Measurements from ENCODE around the gene P3H1. TPM values are rescaled to one million over a fixed set of nuclear protein-coding genes. Genes with fewer than 3 reads are reported as not detected.

P3H1 gene
- total and polyA plus RNA-seq, 2 of the 13 experiments (the other 11 are each of a cell fraction or from before 2014, with no cell fraction given): 64.6 to 120 TPM

DNA sequence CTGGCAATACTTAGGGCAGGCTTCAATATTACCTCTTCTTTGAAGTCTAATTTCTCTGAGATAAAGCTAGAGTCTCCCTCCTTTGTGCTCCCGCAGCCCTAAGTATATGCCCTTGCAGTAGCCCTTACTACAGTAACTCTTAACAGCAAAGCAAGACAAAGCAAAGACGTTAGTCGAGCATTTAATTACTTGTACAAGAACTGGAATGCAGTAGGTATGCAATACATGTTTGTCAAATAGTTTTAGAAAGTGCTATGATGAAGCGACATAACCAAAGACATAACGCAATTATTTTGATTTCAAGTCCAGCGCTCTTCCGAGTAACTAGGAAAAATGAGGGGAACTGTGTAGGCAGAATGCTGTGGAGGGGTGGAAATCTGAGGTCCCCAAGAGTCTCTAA lies 1.6 kb downstream of the P3H1 start:
- peaks cover 0 to 11% of the 10 kb centered on the region in 2 experiments; a peak in 3 of 5 replicates for H3K36me3 ChIP-seq (replicated peaks in 1 of 2; ENCODE audit: control insufficient read depth in 1 of 2, insufficient read depth in 2 of 2, low read length in 2 of 2)
- H3K4me2 ChIP-seq (ENCODE audit: low read depth, low read length): peak overlapping the region; percentile 88
- H4K20me1 ChIP-seq (ENCODE audit: insufficient read depth, low read length): no peaks in the 10 kb centered on the region; the same call in 1 of the 2 replicates
- H3K27ac ChIP-seq (ENCODE audit: extremely low read length, insufficient read depth, low read length): peak overlapping the region; percentile 67
- TF ChIP-seq ZNF354B (CRISPR knock-in tag; IDR thresholded peaks at IDR 0.05) (no peak), ZXDC (CRISPR knock-in tag; IDR thresholded peaks at IDR 0.05) (no peak), ZNF441 (CRISPR knock-in tag; IDR thresholded peaks at IDR 0.05; ENCODE audit: borderline replicate concordance) (0 out of 2 replicates have a peak, but pooled peaks have one; percentile 9)
- H3K4me1 ChIP-seq (ENCODE audit: insufficient read depth, low read length): peaks cover 49% of the 10 kb centered on the region
- H3K9me3 ChIP-seq (ENCODE audit: low read length): no peaks in the 10 kb centered on the region
- peak overlapping the region; percentile 93 for H3K9ac ChIP-seq (ENCODE audit: insufficient read depth, low read depth, low read length)
- CTCF ChIA-PET (ENCODE audit: low intra/inter-chr PET ratio, low total read pairs): no interaction called here
- H3K4me3 ChIP-seq (replicated peaks in 1 of 3; ENCODE audit: insufficient read depth in 1 of 3, low read depth in 2 of 3, low read length in 3 of 3): peak overlapping the region; percentile 89 to 99 (median 95)
- H3K27me3 ChIP-seq (ENCODE audit: control insufficient read depth in 1 of 2, insufficient read depth in 2 of 2, low read length in 2 of 2): peaks cover 0 to 4% of the 10 kb centered on the region in 2 experiments; a peak in 1 of 5 replicates
- WGBS (ENCODE audit: low lambda C conversion rate): 4% methylated on average over 7 of the region's 7 CpGs
- POLR2A ChIA-PET: interaction anchor here (0.9 to 2.7 kb wide), 4 partner anchors 8 to 107 kb away, joined by 5 to 33 read pairs (median 18); partner anchors contain the start of genes ERMAP, PPIH, SVBP and YBX1
- no peak for DNase-seq (ENCODE audit: low spot score)
- intact Hi-C loops (cut with micrococcal nuclease; ENCODE audit: unreplicated experiment) (loop anchor here (5.0 kb wide), 1 partner anchor 52 kb away; the partner anchor contains the start of genes ERMAP and SVBP), in situ Hi-C loops (cut with HindIII; ENCODE audit: extremely low pct_ligation_motif_present, low pct_unique_long_range_greater_than_20kb) (no loop called here)
- no peak for ATAC-seq
- peak; percentile 42 for FAIRE-seq
- peaks cover 56% of the 10 kb centered on the region for H3K79me2 ChIP-seq (ENCODE audit: insufficient read depth, low read length)
- no peak overlapping the region for H2AFZ ChIP-seq (ENCODE audit: low read length)
- BruUV-seq (replicated peaks): no TSS peak

- DNase-seq (ENCODE audit: low spot score): no peak
- no peak for ATAC-seq
- Histone ChIP-seq H3K27me3 (ENCODE audit: control insufficient read depth in 1 of 2, insufficient read depth in 2 of 2, low read length in 2 of 2) (no peaks in the 10 kb centered on the region; a peak in 1 of 5 replicates), H3K4me2 (ENCODE audit: low read depth, low read length) (no peak overlapping the region), H3K27ac (ENCODE audit: extremely low read length, insufficient read depth, low read length) (peak overlapping the region; percentile 9), H3K4me1 (ENCODE audit: insufficient read depth, low read length) (peaks cover 24% of the 10 kb centered on the region), H3K79me2 (ENCODE audit: insufficient read depth, low read length) (peaks cover 33% of the 10 kb centered on the region), H3K9ac (ENCODE audit: insufficient read depth, low read depth, low read length) (no peak overlapping the region), H2AFZ (ENCODE audit: low read length) (no peak overlapping the region), H3K36me3 (replicated peaks in 1 of 2; ENCODE audit: control insufficient read depth in 1 of 2, insufficient read depth in 2 of 2, low read length in 2 of 2) (peaks cover 4 to 31% of the 10 kb centered on the region in 2 experiments; a peak in 3 of 5 replicates), H4K20me1 (ENCODE audit: insufficient read depth, low read length) (no peaks in the 10 kb centered on the region; the same call in 1 of the 2 replicates), H3K9me3 (ENCODE audit: low read length) (no peaks in the 10 kb centered on the region), H3K4me3 (replicated peaks in 1 of 3; ENCODE audit: insufficient read depth in 1 of 3, low read depth in 2 of 3, low read length in 3 of 3) (no peak overlapping the region)
- FAIRE-seq: no peak
- WGBS (ENCODE audit: low lambda C conversion rate): 72% methylated on average over 5 of the region's 5 CpGs
- CTCF ChIA-PET (ENCODE audit: low intra/inter-chr PET ratio, low total read pairs): no interaction called here
- BruUV-seq (replicated peaks): no TSS peak
- in situ Hi-C loops (cut with HindIII; ENCODE audit: extremely low pct_ligation_motif_present, low pct_unique_long_range_greater_than_20kb): no loop called here
- intact Hi-C loops (cut with micrococcal nuclease; ENCODE audit: unreplicated experiment): no loop called here
- POLR2A ChIA-PET: no interaction called here
- TF ChIP-seq TSC22D2 (CRISPR knock-in tag; IDR thresholded peaks at IDR 0.05; ENCODE audit: borderline replicate concordance): no peak
- no peak for TF ChIP-seq ZNF24 (IDR thresholded peaks at IDR 0.05)
- no peak for TF ChIP-seq HOXA5 (CRISPR knock-in tag; IDR thresholded peaks at IDR 0.05)
- no peak for TF ChIP-seq SRSF1 (optimal IDR thresholded peaks at IDR 0.05; ENCODE audit: low read depth, low read length)
- no peak for TF ChIP-seq ZNF124 (CRISPR knock-in tag; IDR thresholded peaks at IDR 0.05)
- no peak for TF ChIP-seq ZNF280D (CRISPR knock-in tag; IDR thresholded peaks at IDR 0.05)
Observed at GRCh38 chr1:42762269-42762668, 4.6 kb downstream of the P3H1 start.

Data from HepG2 (cell line).